ENCODE data around the gene MYZAP.
A peak's percentile ranks its signal among the peaks of the same experiment; 100 is the strongest.

The MYZAP gene

GRCh38 chr15:57696146-57696545 is 104.4 kb downstream of the MYZAP start:
- no peak for DNase-seq (ENCODE audit: low spot score)

- DNase-seq (ENCODE audit: low spot score) = no peak
Observed at GRCh38 chr15:57697588-57697987, 105.9 kb downstream of the MYZAP start.

GRCh38 chr15:57698243-57698642 is 106.5 kb downstream of the MYZAP start:
- DNase-seq (ENCODE audit: low spot score) = no peak

- DNase-seq (ENCODE audit: low spot score) = no peak
Observed at GRCh38 chr15:57698991-57699390, 107.3 kb downstream of the MYZAP start.

GRCh38 chr15:57703387-57703786 is 111.7 kb downstream of the MYZAP start:
- DNase-seq (ENCODE audit: low spot score) = no peak

- no peak for DNase-seq (ENCODE audit: low spot score)
Observed at GRCh38 chr15:57704441-57704840, 112.7 kb downstream of the MYZAP start.

- no peak for DNase-seq (ENCODE audit: low spot score)
Observed at GRCh38 chr15:57705746-57706404, 114.2 kb downstream of the MYZAP start.

GRCh38 chr15:57706405-57707209 is 114.9 kb downstream of the MYZAP start, which contains the start of gene POLR2M:
Gene POLR2M (plus strand): TSS chr15:57706714. CDS start chr15:57706843, 129 bp downstream.
- DNase-seq (ENCODE audit: low spot score) = peak; percentile 97

GRCh38 chr15:57708047-57708446 is 116.3 kb downstream of the MYZAP start:
- no peak for DNase-seq (ENCODE audit: low spot score)

- DNase-seq (ENCODE audit: low spot score) = no peak
Observed at GRCh38 chr15:57718309-57718708, 126.6 kb downstream of the MYZAP start.

GRCh38 chr15:57720867-57721266 is 129.2 kb downstream of the MYZAP start:
- DNase-seq (ENCODE audit: low spot score) = no peak

- no peak for DNase-seq (ENCODE audit: low spot score)
Observed at GRCh38 chr15:57726411-57726810, 134.7 kb downstream of the MYZAP start.

- DNase-seq (ENCODE audit: low spot score) = no peak
Observed at GRCh38 chr15:57727031-57727430, 135.3 kb downstream of the MYZAP start.

GRCh38 chr15:57728436-57728835 is 136.7 kb downstream of the MYZAP start:
- DNase-seq (ENCODE audit: low spot score) = no peak

- no peak for DNase-seq (ENCODE audit: low spot score)
Observed at GRCh38 chr15:57730876-57731275, 139.2 kb downstream of the MYZAP start.

- no peak for DNase-seq (ENCODE audit: low spot score)
Observed at GRCh38 chr15:57731530-57732103, 139.9 kb downstream of the MYZAP start.

- DNase-seq (ENCODE audit: low spot score) = peak; percentile 53
Observed at GRCh38 chr15:57732526-57733331, 141.0 kb downstream of the MYZAP start.

- no peak for DNase-seq (ENCODE audit: low spot score)
Observed at GRCh38 chr15:57734860-57735259, 143.2 kb downstream of the MYZAP start.
